Measurements from ENCODE around the gene S100A9.

S100A9 gene

GRCh38 chr1:153363641-153364040 is 6.0 kb downstream of the S100A9 start:
- H3K4me3 ChIP-seq (ENCODE audit: low read depth, low read length) = no peak overlapping the region
- no peak for DNase-seq (ENCODE audit: low read depth)
- no peak for TF ChIP-seq CTCF (IDR thresholded peaks at IDR 0.05; ENCODE audit: insufficient read depth, low read depth, low read length, missing control alignments)

GRCh38 chr1:153364156-153364555 is 6.5 kb downstream of the S100A9 start:
- no peak for TF ChIP-seq CTCF (IDR thresholded peaks at IDR 0.05; ENCODE audit: insufficient read depth, low read depth, low read length, missing control alignments)
- DNase-seq (ENCODE audit: low read depth) = no peak
- H3K4me3 ChIP-seq (ENCODE audit: low read depth, low read length) = no peak overlapping the region

DNA sequence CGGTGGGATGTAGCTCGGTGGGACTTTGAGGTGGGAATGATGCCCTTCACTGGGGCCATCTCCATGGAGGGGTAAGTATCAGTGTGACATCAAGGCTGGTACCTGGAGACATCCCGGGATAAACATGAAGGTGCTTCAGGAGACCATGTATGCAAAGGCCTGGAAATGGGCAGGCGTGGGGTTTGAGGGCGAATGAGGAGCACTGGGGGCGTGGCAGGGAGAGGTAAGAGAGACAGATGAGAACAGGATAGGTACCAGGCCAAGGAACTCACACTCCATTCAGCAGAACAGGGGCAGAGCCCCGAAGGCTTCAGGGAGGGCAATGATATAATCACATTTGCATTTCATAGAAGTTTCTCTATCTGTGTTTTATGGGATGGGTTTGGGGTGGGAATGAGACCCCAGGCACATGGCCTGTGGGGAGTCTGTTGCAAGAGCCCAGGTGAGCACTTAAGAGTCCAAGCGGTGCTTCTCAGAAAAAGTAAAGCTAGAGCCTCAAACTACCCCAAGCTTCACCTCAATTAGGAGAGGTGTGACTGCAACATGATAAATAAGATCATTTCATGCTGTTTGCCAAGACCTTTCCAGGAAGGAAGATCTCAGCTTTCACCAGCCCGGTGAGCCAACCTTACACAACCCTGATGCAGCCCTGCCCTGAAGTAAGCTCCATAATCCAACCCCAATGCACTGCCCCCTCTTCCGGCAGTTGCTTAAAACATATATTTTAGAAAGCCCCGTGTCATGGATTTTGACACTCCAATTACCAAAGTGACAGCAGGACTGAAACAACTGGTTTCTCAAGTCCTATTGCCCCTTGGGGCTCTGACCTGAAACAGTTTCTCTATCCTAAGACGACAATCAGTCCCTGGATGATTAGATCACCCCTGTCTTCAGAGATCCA is 7.4 kb downstream of the S100A9 start:
- no peak for DNase-seq (ENCODE audit: low read depth)
- no peak for TF ChIP-seq CTCF (IDR thresholded peaks at IDR 0.05; ENCODE audit: insufficient read depth, low read depth, low read length, missing control alignments)
- no peak overlapping the region for H3K4me3 ChIP-seq (ENCODE audit: low read depth, low read length)

- DNase-seq (ENCODE audit: low read depth) = no peak
- no peak for TF ChIP-seq CTCF (IDR thresholded peaks at IDR 0.05; ENCODE audit: insufficient read depth, low read depth, low read length, missing control alignments)
- no peak overlapping the region for H3K4me3 ChIP-seq (ENCODE audit: low read depth, low read length)
Observed at GRCh38 chr1:153365696-153366095, 8.0 kb downstream of the S100A9 start.

DNA sequence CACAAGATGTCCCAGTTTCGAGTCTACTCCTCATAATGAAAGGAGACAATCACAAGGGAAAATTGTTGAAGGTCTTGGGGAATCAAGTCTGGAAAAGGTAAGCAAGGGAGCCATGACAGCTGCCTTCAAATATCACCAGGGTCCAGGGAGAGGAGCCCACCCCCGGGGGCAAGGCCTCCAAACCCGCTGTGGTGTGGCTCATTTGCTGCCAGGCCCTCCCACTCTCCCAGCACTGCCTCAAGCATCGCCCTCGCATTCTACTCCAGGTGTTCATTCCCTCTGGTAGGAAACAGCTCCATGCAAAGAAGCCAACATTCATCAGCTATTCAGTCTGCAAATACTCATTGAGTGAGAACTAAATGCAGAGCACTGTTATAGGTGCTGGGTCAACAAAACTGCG is 8.6 kb downstream of the S100A9 start:
- no peak for TF ChIP-seq CTCF (IDR thresholded peaks at IDR 0.05; ENCODE audit: insufficient read depth, low read depth, low read length, missing control alignments)
- no peak for DNase-seq (ENCODE audit: low read depth)
- H3K4me3 ChIP-seq (ENCODE audit: low read depth, low read length) = no peak overlapping the region

GRCh38 chr1:153367090-153367489 is 9.4 kb downstream of the S100A9 start:
- no peak overlapping the region for H3K4me3 ChIP-seq (ENCODE audit: low read depth, low read length)
- TF ChIP-seq CTCF (IDR thresholded peaks at IDR 0.05; ENCODE audit: insufficient read depth, low read depth, low read length, missing control alignments) = no peak
- DNase-seq (ENCODE audit: low read depth) = no peak

DNA sequence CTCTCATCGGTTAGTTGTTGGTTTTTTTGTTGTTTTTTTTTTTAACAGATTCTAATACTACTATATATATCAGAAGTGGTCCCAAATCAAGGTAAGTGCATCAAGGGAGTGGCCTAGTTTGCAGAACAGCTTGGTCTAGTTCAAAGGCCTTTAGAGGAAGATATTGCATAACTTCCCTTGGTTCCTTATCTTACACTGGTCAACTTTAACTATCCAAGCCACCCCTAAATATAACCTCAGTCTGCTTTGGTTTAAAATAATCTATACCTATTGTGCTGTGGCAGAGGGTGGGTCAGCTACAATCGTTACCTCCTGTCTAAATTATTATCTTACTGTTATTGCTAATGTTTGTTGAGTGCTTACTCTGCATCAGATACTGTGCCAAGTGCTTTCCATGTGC is 10.8 kb downstream of the S100A9 start:
- TF ChIP-seq CTCF (IDR thresholded peaks at IDR 0.05; ENCODE audit: insufficient read depth, low read depth, low read length, missing control alignments) = no peak
- DNase-seq (ENCODE audit: low read depth) = no peak

More for the DNA sequence above, 10.8 kb downstream of the S100A9 start:
- no peak overlapping the region for H3K4me3 ChIP-seq (ENCODE audit: low read depth, low read length)
